Adrenal gland (tissue), 5 donors: ENCODE data around the gene FBXO21.

Source experiments
- CTCF ChIP-seq, 6 experiments: fragments of 450-650 bp in 4 of 6; fragments of 200-600 bp in 2 of 6; sonication (generic) in 1 of 6; IDR thresholded peaks; 1 replicate in 5 of 6; 2 replicates in 1 of 6; pipeline versions ENCODE4 v1.5.1 to v1.8.0; 2016 to 2021; ENCODE audit warnings: antibody characterized with exemption in 6 of 6, mild to moderate bottlenecking in 2 of 6, moderate library complexity in 1 of 6
- POLR2A ChIP-seq, 2 donors: fragments of 450-650 bp; IDR thresholded peaks; one replicate each; pipeline ENCODE4 v1.6.1; 2017; ENCODE audit warnings: antibody characterized with exemption in 2 of 2, mild to moderate bottlenecking in 2 of 2, moderate library complexity in 1 of 2
- donor health status: DM: no; HTN: no; CAD: no.

GRCh38 chr12:117189725-117190209 is 503 bp downstream of the FBXO21 start:
- TF ChIP-seq CTCF (IDR thresholded peaks at IDR 0.05) = no peak
- TF ChIP-seq POLR2A (IDR thresholded peaks at IDR 0.05) = no peak
